HPDE6-E6E7 (cell line): ENCODE data around the gene PNN.
"Not testable (repeated sequence)": the region's sequence is repeated elsewhere in the genome, so short reads cannot be mapped to it uniquely, and the experiment has no call there.

ENCODE experiments used
- DNase-seq: peaks from one replicate; pipeline ENCODE4 v3.0.0; 2011; ENCODE audit warnings: missing footprints; ENCODE audit errors: extremely low spot score

The PNN gene

DNA sequence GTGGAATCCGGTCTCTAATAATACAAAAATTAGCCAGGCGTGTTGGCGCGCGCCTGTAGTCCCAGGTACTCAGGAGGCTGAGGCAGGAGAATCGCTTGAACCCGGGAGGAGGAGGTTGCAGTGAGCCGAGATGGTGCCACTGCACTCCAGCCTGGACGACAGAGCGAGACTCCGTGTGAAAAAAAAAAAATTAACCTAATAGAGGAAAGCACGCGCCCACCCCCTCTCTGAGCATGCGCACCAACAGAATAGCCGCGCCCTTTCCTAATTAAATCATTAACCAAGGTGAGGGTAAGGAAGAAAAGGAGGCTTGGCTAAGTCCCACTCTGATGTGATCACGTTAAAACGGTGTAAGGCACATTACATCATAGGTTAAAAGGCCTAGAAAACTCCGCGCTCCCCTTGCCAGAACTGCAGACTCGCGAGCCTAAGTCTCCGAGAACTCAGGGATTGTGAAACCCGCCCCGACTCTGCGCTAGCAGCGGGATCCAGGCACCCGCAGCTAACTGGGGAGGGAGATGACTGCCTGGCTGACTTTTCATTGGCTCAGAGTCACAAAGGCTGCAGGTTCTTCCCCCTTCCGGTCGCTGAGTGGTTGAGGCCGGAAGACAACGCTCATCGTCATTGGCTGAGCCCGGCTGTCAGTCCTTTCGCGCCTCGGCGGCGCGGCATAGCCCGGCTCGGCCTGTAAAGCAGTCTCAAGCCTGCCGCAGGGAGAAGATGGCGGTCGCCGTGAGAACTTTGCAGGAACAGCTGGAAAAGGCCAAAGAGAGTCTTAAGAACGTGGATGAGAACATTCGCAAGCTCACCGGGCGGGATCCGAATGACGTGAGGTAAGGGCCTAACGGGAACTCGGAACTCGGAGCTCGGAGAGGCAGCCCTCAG, at the start of gene PNN:
PNN (plus strand) TSS at position 695 of the 885 bp plus-strand sequence; CDS start at position 721, 26 bp downstream.
- peak; percentile 97 for DNase-seq

DNA sequence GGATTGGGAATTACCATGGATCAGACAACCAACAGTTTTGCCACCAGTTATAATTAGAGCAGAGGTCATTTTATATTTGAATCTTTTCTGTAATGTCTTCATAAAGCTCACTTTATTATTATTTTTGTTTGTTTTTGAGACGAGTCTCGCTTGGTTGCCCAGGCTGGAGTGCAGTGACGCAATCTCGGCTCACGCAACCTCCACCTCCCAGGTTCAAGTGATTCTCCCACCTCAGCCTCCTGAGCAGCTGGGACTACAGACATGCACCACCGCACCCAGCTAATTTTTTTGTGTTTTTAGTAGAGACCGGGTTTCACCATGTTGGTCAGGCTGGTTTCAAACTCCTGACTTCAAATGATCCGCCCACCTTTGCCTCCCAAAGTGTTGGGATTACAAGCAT, 37.2 kb upstream of the PNN start:
- not testable (repeated sequence) for DNase-seq

DNA sequence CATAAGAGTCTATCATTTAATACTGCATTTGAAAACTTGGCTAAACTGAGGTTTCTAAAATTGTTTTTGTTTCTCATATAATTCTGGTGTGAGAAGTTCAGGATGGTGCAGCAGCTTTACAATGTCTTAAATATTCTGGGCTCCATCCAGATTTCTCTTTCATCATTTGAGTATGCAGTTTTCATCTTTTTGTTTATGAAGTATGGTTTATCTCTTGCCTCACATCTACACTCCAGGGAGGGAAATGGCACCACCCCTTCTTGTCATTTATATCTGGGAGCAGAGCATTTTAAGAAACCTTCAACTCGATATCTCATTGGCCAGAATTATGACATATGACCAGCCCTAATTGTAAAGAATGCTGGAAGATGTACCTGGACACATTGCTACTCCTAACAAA, 36.6 kb upstream of the PNN start:
- DNase-seq: no peak

DNA sequence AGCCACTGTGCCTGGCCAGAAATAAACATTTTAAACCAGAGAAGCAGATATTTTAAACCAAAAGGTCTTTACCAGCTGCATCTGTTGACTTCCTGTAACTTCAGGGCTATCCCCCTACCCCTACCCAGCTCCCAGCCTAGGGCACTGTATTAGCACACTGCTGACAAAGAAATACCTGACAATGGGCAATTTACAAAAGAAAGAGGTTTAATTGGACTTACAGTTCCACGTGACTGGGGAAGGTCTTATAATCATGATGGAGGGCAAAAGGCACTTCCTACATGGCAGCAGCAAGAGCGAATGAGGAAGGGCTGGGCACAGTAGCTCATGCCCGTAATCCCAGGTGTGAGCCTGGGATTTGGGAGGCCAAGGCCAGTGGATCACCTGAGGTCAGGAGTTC, 34.9 kb upstream of the PNN start:
- no peak for DNase-seq

DNA sequence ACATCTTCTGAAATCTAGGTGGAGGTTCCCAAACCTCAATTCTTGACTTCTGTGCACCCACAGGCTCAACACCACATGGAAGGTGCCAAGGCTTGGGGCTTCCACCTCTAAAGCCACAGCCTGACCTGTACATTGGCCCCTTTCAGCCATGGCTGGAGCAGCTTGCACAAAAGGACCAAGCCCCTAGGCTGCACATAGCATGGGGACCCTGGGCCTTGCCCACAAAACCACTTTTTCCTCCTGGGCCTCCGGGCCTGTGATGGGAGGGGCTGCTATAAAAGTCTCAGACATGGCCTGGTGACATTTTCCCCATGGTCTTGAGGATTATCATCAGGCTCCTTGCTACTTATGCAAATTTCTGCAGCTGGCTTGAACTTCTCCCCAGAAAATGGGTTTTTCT, 33.4 kb upstream of the PNN start:
- not testable (repeated sequence) for DNase-seq

DNA sequence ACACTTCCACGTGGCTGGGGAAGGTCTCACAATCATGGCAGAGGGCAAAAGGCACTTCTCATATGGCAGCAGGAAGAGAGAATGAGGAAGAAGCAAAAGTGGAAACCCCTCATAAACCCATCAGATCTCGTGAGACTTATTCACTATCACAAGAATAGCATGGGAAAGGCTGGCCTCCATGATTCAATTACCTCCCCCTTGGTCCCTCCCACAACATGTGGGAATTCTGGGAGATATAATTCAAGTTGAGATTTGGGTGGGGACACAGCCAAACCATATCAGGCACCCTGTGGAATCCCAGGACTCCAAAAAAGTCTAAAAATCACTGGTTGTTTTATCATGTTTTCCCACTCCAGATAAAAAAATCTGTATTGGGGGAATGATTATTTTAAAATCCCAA, 31.8 kb upstream of the PNN start:
- not testable (repeated sequence) for DNase-seq

DNA sequence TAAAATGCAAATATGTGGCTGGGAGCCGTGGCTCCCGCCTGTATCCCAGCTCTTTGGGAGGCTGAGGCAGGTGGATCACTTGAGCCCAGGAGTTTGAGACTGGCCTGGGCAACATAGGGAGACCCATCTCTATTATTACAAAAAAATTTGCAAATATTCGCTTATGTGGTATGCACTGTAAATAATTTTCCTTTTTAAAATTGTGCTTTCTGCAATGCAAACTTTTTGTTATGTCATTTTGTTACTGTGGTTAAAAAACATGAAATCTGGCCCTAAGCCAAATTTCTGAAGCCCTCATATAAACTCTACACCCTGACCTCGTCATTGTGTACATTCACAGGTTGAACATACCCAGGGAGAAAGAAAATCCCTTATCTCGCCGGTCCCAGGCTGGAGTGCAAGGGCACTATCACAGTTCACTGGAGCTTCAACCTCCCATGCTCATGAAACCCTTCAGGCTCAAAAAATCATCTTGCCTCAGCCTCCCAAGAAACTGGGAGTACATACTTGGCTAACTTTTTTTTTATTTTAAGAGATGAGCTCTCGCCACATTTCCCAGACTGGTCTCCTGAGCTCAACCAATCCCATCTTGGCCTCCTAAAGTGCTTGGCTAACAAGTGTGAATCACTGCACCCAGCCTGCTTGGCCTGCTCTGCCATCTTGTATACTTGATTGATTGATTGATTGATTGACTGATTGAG, 29.6 kb upstream of the PNN start:
- DNase-seq: no peak

DNA sequence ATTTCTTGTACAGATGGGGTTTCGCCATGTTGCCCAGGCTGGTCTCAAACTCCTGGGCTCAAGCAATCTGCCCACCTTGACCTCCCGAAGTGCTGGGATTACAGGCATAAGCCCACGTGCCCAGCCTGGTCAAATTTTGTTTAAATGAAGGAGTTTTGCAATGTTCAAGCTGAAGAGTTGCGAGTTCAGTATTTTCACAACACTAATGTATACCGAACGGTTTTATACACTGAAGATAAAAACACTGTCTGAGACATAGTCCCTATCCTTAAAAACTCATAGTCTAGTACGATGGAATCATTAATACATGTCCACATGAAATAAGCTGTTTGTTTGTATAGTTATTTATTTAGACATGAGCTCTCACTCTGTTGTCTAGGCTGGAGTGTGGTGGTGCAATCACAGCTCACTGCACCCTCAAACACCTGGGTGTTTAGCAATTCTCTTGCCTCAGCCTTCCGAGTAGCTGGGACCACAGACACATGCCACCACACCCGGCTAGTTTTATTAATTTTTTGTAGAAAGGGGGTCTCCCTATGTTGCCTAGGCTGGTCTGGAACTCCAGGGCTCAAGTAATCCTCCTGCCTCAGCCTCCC, 20.4 kb upstream of the PNN start:
- no peak for DNase-seq

DNA sequence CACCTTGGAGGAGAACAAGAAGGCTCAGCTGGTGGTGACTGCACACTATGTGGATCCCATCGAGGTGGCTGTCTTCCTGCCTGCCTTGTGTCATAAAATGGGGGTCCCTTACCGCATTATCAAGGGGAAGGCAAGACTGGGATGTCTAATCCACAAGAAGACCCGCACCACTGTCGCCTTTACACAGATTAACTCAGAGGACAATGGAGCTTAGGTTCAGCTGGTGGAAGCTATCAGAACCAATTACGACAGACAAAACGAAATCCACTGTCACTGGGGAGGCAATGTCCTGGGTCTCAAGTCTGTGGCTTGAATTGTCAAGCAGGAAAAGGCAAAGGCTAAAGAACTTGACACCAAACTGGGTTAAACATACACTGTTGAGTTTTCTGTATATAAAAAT, 17.6 kb upstream of the PNN start:
- DNase-seq: no peak

DNA sequence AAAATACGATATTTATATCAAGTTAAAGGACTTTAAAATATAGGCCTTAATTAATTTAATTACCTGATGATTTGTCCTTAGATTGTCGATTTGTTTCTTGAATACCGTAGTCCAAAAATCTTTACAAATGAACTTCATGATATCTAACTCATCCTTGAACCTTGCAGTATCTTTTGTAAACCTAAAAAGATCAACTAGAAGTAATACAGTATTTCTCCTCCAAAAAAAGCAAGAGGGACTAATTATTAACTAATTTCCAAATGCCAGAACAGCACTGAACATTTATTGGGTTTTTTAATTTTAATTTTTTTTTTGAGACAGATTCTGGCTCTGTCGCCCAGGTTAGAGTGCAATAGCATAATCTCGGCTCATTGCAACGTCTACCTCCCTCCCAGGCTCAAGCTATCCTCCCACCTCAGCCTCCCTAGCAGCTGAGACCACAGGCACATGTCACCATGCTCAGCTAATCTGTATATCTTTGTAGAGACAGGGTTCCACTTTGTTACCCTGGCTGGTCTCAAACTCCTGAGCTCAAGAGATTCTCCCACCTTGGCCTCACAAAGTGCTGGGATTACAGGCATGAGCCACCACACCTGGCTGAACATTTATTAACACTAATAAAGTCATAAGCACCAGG, 16.7 kb upstream of the PNN start:
- no peak for DNase-seq

DNA sequence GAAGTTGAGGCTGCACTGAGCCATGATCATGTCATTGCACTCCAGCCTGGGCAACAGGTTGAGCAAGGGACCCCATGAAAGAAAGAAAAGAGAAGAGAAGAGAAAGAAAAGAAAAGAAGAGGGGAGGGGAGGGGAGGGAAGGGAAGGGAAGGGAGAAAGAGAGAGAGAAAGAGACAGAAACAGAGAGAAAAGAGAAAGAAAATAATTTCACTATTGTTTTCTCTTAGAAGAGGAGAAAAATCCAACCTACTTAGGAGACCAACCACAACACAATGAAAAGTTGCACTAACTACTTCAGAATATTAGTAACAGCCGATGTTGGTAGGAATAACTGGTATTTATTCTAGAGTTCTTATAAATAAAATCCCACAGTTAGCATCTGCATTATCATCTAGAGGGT, 14.6 kb upstream of the PNN start:
- DNase-seq: no peak

DNA sequence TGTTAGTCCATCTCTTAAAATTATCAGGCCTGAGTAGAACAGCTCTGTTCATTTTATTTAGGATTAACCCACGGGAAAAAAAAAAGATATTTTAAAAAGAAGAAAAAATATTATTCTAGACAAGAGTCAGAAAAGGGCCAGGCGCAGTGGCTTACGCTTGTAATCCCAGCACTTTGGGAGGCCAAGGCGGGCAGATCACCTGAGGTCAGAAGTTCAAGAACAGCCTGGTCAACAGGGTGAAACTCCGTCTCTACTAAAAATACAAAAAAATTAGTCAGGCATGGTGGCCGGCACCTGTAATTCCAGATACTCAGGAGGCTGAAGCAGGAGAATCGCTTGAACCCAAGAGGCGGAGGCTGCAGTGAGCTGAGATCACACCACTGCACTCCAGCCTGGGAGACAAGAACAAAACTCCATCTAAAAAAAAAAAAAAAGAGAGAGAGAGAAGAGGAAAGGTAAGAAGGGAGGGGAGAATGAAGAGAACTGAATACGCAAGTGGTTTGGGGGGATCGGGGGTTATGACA, 7.2 kb upstream of the PNN start:
- DNase-seq: not testable (repeated sequence)

DNA sequence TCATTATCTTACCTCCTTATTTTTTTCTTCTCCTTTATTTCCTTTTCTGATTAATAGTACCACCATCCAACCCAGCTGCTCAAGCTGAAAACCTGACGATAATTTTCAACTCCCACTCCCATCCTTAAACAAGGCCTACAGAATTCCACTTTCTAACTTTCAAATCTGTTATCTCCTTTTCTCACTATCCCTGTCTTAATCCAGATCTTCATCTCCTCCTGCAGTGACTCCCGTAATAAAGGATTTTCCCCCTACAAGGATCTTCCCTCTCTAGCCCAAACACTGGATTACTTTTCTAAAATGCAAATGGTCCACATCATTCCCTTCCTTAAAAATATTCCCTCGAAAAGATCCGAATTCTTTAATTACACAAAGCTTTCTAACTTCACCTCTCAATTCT, 6.5 kb upstream of the PNN start:
- DNase-seq: no peak

DNA sequence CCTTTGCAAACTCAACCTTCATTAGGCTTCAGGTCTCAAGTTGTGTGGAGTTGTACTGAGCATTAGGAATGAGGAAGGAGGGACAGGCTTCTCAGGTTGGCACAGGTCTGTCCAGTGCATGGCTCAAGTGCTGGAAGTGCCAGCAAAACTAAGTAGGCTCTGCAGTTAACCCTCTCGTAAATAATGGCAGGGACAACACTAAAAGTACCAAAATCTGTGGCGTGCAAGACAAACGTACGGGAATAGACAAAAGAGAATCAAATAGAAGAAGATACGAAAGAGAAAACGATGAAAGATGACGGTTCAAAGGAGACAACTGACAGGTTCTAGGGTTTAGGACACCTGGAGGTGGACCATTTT, 5.5 kb upstream of the PNN start:
- DNase-seq: no peak

DNA sequence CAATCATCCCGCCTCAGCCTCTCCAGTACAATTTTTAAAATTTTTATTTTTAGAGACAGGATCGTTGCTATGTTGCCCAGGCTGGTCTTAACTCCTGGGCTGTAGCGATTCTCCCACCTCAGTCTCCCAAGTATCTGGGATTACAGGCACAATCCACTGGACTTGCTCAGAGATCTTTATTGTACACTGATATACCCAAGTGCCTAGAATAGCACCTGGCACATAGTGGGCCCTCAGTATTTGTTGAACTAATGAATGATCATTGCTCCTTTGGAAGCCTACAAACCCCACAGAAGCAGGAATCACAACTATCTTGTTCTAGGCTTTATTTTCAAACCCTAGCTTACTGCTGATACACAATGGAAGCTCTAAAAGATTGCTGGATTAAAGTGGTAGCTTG, 1.9 kb upstream of the PNN start:
- no peak for DNase-seq

DNA sequence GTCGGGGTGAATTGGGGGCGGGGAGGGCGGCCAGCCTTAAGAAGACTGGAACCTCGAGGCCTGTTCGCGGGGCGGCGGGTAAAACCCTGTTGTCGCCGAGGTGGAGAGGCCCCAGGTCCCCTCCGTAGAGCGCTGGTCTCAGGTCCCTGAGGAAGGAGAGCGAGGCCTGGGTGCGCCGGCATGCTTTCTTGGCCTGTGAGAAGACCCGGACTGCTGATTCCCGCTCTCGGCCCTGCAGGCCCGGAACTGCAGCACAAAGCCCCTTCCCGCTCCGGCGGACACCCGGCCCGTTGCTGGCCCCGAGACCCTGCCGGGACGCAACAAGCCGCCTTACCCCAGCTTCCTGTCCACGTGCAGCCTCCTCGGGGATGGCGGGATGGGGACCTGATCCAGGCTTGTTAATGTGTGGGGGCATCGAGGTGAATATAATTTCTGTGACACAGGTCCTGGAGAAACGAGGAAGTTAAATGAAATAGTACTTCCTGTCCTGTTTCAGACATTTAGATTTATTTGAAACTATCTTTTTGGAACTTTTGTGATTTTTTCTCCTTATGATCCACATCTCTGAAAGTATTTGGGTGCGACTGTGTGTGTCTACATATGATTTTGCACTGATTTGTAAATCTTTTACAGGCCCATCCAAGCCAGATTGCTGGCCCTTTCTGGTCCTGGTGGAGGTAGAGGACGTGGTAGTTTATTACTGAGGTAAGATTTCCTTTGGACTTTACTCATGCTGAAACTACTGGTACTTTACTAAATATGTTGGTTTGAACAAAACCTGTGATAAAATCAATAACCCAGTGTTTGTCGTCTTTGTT, 600 bp downstream of the PNN start:
- DNase-seq: no peak

DNA sequence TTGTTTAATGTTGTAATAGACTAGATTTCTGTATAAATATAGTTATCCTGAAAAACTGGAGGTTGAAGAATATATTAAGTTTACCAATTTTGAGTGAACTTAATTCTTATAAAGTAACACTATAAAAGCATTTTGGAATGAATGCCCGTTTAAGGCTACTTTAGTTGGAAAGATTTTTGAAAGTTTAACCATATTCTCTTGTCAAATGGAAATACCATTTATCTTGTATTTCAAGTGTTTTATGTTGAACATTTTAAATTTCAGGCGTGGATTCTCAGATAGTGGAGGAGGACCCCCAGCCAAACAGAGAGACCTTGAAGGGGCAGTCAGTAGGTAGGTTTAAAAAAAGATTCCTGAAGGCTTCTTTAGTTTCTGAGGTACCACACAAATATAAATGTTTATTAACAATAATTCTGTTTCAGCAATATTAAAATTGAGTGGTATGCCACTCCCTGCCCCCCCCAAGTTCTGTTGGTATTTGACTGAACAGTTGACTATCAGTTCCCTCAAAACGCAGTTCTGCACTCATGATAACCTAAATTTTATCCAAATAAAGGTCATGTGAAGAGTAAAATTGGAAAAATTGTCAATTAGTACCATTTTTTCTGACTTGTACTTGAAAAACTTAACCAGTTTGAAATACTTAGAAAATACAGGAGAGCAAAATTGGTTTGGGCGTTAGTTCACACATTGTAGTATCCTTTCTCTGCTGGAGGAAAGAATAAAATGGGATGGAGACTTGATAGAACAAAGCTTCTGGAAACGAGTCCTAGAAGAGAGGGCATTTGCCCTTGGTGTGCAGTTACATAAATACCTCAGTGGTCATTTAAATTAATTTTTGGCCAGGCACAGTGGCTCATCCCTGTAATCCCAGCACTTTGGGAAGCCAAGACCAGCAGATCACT, 1.5 kb downstream of the PNN start:
- no peak for DNase-seq

DNA sequence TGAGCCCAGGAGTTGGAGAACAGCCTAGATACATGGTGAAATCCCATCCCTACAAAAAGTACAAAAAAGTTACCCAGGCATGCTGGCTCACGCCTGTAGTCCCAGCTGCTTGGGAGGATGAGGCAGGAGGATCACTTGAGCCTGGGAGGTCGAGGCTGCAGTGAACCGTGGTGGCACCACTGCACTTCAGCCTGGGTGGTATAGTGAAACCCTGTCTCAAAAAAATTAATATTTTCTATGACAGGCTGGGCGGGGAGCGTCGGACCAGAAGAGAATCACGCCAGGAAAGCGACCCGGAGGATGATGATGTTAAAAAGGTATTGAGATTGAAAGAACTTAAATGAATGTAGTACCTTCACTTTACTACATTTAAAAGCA, 2.1 kb downstream of the PNN start:
- DNase-seq: no peak

DNA sequence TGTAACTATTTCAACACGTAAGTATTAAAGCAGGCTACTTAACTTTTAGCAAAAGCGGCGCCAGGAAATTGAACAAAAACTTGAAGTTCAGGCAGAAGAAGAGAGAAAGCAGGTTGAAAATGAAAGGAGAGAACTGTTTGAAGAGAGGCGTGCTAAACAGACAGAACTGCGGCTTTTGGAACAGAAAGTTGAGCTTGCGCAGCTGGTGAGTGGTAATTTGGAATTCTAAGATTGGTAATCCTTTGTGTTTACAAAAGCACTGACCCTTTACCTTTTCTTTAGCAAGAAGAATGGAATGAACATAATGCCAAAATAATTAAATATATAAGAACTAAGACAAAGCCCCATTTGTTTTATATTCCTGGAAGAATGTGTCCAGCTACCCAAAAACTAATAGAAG, 4.0 kb downstream of the PNN start:
- no peak for DNase-seq

DNA sequence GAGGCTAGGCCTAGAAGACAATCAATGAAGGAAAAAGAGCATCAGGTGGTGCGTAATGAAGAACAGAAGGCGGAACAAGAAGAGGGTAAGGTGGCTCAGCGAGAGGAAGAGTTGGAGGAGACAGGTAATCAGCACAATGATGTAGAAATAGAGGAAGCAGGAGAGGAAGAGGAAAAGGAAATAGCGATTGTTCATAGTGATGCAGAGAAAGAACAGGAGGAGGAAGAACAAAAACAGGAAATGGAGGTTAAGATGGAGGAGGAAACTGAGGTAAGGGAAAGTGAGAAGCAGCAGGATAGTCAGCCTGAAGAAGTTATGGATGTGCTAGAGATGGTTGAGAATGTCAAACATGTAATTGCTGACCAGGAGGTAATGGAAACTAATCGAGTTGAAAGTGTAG, 5.5 kb downstream of the PNN start:
- no peak for DNase-seq
